ENCODE results near the gene DTNB. TPM values are rescaled to one million over a fixed set of nuclear protein-coding genes. Genes with fewer than 3 reads are reported as not detected.
A peak's percentile ranks its signal among the peaks of the same experiment; 100 is the strongest.

The DTNB gene
- total RNA-seq, 1 donor from 2014 or later = 17.9 TPM

- peak overlapping the region; percentile 67 to 74 for H3K4me3 ChIP-seq
- no peaks in the 10 kb centered on the region for H3K27me3 ChIP-seq
- DNase-seq (ENCODE audit: extremely low spot score in 2 of 2) = no peak
- peak overlapping the region; percentile 89 for H3K27ac ChIP-seq
- no peaks in the 10 kb centered on the region for H3K9me3 ChIP-seq
- TF ChIP-seq CTCF (IDR thresholded peaks at IDR 0.05) = no peak
- TF ChIP-seq POLR2AphosphoS5 (IDR thresholded peaks at IDR 0.05; ENCODE audit: insufficient read depth in 1 of 2, low read depth in 1 of 2) = peak in 1 of 2 donors; percentile 15
- intact Hi-C loops (cut with DNase I) = no loop called here
- H3K36me3 ChIP-seq = no peaks in the 10 kb centered on the region
- H3K4me1 ChIP-seq = peaks cover 50% of the 10 kb centered on the region
Observed at GRCh38 chr2:25339791-25340180, 333.6 kb downstream of the DTNB start.

- intact Hi-C loops (cut with DNase I) = no loop called here
- no peak for DNase-seq (ENCODE audit: extremely low spot score in 2 of 2)
- TF ChIP-seq POLR2A (IDR thresholded peaks at IDR 0.05) (no peak), POLR2AphosphoS5 (IDR thresholded peaks at IDR 0.05; ENCODE audit: insufficient read depth in 1 of 2, low read depth in 1 of 2) (no peak), CTCF (IDR thresholded peaks at IDR 0.05) (no peak)
- H3K27ac ChIP-seq = peak overlapping the region; percentile 89
- H3K4me3 ChIP-seq = peak overlapping the region in 1 of 2 donors; percentile 67
- H3K27me3 ChIP-seq = no peaks in the 10 kb centered on the region
- H3K9me3 ChIP-seq = no peaks in the 10 kb centered on the region
- H3K4me1 ChIP-seq = peaks cover 54% of the 10 kb centered on the region
- H3K36me3 ChIP-seq = no peaks in the 10 kb centered on the region
Observed at GRCh38 chr2:25339211-25339674, 334.1 kb downstream of the DTNB start.

- no peaks in the 10 kb centered on the region for H3K36me3 ChIP-seq
- TF ChIP-seq POLR2AphosphoS5 (IDR thresholded peaks at IDR 0.05; ENCODE audit: insufficient read depth in 1 of 2, low read depth in 1 of 2) (no peak), CTCF (IDR thresholded peaks at IDR 0.05) (no peak), POLR2A (IDR thresholded peaks at IDR 0.05) (no peak)
- no peak for DNase-seq (ENCODE audit: extremely low spot score in 2 of 2)
- no peaks in the 10 kb centered on the region for H3K9me3 ChIP-seq
- no peak overlapping the region for H3K27ac ChIP-seq
- no peaks in the 10 kb centered on the region for H3K27me3 ChIP-seq
- H3K4me3 ChIP-seq = no peak overlapping the region
- H3K4me1 ChIP-seq = peaks cover 62% of the 10 kb centered on the region
- intact Hi-C loops (cut with DNase I) = no loop called here
Observed at GRCh38 chr2:25338401-25338800, 335.0 kb downstream of the DTNB start.

- no peaks in the 10 kb centered on the region for H3K36me3 ChIP-seq
- DNase-seq (ENCODE audit: extremely low spot score in 2 of 2) = no peak
- TF ChIP-seq POLR2A (IDR thresholded peaks at IDR 0.05) = no peak
- H3K4me1 ChIP-seq = peaks cover 65% of the 10 kb centered on the region
- H3K27ac ChIP-seq = no peak overlapping the region
- H3K9me3 ChIP-seq = no peaks in the 10 kb centered on the region
- intact Hi-C loops (cut with DNase I) = no loop called here
- H3K27me3 ChIP-seq = no peaks in the 10 kb centered on the region
- no peak overlapping the region for H3K4me3 ChIP-seq
Observed at GRCh38 chr2:25337891-25338290, 335.5 kb downstream of the DTNB start.

- Histone ChIP-seq H3K36me3 (no peaks in the 10 kb centered on the region), H3K27ac (no peak overlapping the region), H3K4me1 (peaks cover 66% of the 10 kb centered on the region), H3K27me3 (no peaks in the 10 kb centered on the region), H3K9me3 (no peaks in the 10 kb centered on the region), H3K4me3 (no peak overlapping the region)
- TF ChIP-seq POLR2A (IDR thresholded peaks at IDR 0.05) (no peak), CTCF (IDR thresholded peaks at IDR 0.05) (no peak), POLR2AphosphoS5 (IDR thresholded peaks at IDR 0.05; ENCODE audit: insufficient read depth in 1 of 2, low read depth in 1 of 2) (no peak)
- DNase-seq (ENCODE audit: extremely low spot score in 2 of 2) = no peak
- intact Hi-C loops (cut with DNase I) = no loop called here
Observed at GRCh38 chr2:25337276-25337675, 336.1 kb downstream of the DTNB start.

Measured in vagina (tissue), 2 donors.